Effector memory CD8-positive, alpha-beta T cell (primary cell): Measurements from ENCODE around the gene SIL1.
"Not testable (repeated sequence)": the region's sequence is repeated elsewhere in the genome, so short reads cannot be mapped to it uniquely, and the experiment has no call there.

Experiments
- ATAC-seq: fragments of 150-1000 bp; cut with Tn5 transposase; replicated peaks from 2 replicates; pipeline ENCODE4 v1.10.0; 2021; ENCODE audit warnings: mild to moderate bottlenecking, moderate library complexity
- DNase-seq, 3 experiments: peaks; one replicate each; pipeline ENCODE4 v3.0.0; 2021
- H3K27ac Mint-ChIP-seq, 2 donors: one replicate each; pipeline ENCODE4 v1.8.0; 2022; ENCODE audit warnings: mild to moderate bottlenecking in 2 of 2, mixed read lengths in 2 of 2, moderate library complexity in 2 of 2
- H3K27me3 Mint-ChIP-seq, 2 donors: one replicate each; pipeline ENCODE4 v1.8.0; 2022; ENCODE audit warnings: mixed read lengths in 2 of 2
- H3K36me3 Mint-ChIP-seq: one replicate; pipeline ENCODE4 v1.8.0; 2022; ENCODE audit warnings: mild to moderate bottlenecking, moderate library complexity, mixed read lengths; ENCODE audit not compliant: insufficient read depth
- H3K4me1 Mint-ChIP-seq, 2 donors: one replicate each; pipeline ENCODE4 v1.8.0; 2022; ENCODE audit warnings: low read depth in 2 of 2, mixed read lengths in 2 of 2
- H3K4me3 Mint-ChIP-seq, 2 donors: one replicate each; pipeline ENCODE4 v1.8.0; 2022; ENCODE audit warnings: mild to moderate bottlenecking in 2 of 2, mixed read lengths in 2 of 2, moderate library complexity in 2 of 2
- H3K9me3 Mint-ChIP-seq, 2 donors: one replicate each; pipeline ENCODE4 v1.8.0; 2022; ENCODE audit warnings: mixed read lengths in 2 of 2

Gene SIL1

GRCh38 chr5:138932171-138932810, 265.9 kb downstream of the SIL1 start:
- Mint-ChIP-seq H3K27me3 (no peaks in the 10 kb centered on the region), H3K27ac (peak overlapping the region in 1 of 2 donors; percentile 22), H3K36me3 (peaks cover 12% of the 10 kb centered on the region), H3K4me1 (no peaks in the 10 kb centered on the region), H3K9me3 (no peaks in the 10 kb centered on the region), H3K4me3 (no peak overlapping the region)
- no peak for ATAC-seq
- DNase-seq, result no peak

- ATAC-seq (no peak), DNase-seq (no peak)
- peaks cover 15% of the 10 kb centered on the region for H3K36me3 Mint-ChIP-seq
- H3K4me1 Mint-ChIP-seq, result no peaks in the 10 kb centered on the region
- no peaks in the 10 kb centered on the region for H3K27me3 Mint-ChIP-seq
- H3K4me3 Mint-ChIP-seq, result no peak overlapping the region
- no peaks in the 10 kb centered on the region for H3K9me3 Mint-ChIP-seq
- no peak overlapping the region for H3K27ac Mint-ChIP-seq
Observed at GRCh38 chr5:138930371-138931097, 267.6 kb downstream of the SIL1 start.

GRCh38 chr5:138929571-138929955, 268.6 kb downstream of the SIL1 start:
- Mint-ChIP-seq H3K4me1 (no peaks in the 10 kb centered on the region), H3K9me3 (no peaks in the 10 kb centered on the region), H3K36me3 (peaks cover 14% of the 10 kb centered on the region), H3K27me3 (no peaks in the 10 kb centered on the region), H3K4me3 (no peak overlapping the region), H3K27ac (no peak overlapping the region)
- DNase-seq (no peak), ATAC-seq (no peak)

- Mint-ChIP-seq H3K4me3 (no peak overlapping the region), H3K27ac (no peak overlapping the region), H3K36me3 (peaks cover 18% of the 10 kb centered on the region), H3K27me3 (no peaks in the 10 kb centered on the region), H3K4me1 (no peaks in the 10 kb centered on the region), H3K9me3 (no peaks in the 10 kb centered on the region)
- no peak for DNase-seq
- ATAC-seq, result no peak
Observed at GRCh38 chr5:138927979-138928378, 270.2 kb downstream of the SIL1 start.

- no peak for ATAC-seq
Observed at GRCh38 chr5:138927544-138927943, 270.6 kb downstream of the SIL1 start.

GRCh38 chr5:138926688-138927448, 271.3 kb downstream of the SIL1 start:
- H3K36me3 Mint-ChIP-seq, result peaks cover 18% of the 10 kb centered on the region
- DNase-seq, result no peak
- no peaks in the 10 kb centered on the region for H3K4me1 Mint-ChIP-seq
- H3K9me3 Mint-ChIP-seq, result no peaks in the 10 kb centered on the region
- no peak overlapping the region for H3K4me3 Mint-ChIP-seq
- H3K27ac Mint-ChIP-seq, result no peak overlapping the region
- H3K27me3 Mint-ChIP-seq, result no peaks in the 10 kb centered on the region
- no peak for ATAC-seq

More at GRCh38 chr5:138927544-138927943, 270.6 kb downstream of the SIL1 start:
- Mint-ChIP-seq H3K4me3 (no peak overlapping the region), H3K4me1 (no peaks in the 10 kb centered on the region), H3K27me3 (no peaks in the 10 kb centered on the region), H3K27ac (no peak overlapping the region), H3K36me3 (peaks cover 18% of the 10 kb centered on the region), H3K9me3 (no peaks in the 10 kb centered on the region)
- DNase-seq, result no peak

- Mint-ChIP-seq H3K4me1 (no peaks in the 10 kb centered on the region), H3K36me3 (peaks cover 18% of the 10 kb centered on the region), H3K27ac (no peak overlapping the region), H3K27me3 (no peaks in the 10 kb centered on the region), H3K9me3 (no peaks in the 10 kb centered on the region), H3K4me3 (no peak overlapping the region)
- DNase-seq, result no peak
- no peak for ATAC-seq
Observed at GRCh38 chr5:138926257-138926656, 271.9 kb downstream of the SIL1 start.

- Mint-ChIP-seq H3K4me3 (no peak overlapping the region), H3K4me1 (no peaks in the 10 kb centered on the region), H3K36me3 (peaks cover 14% of the 10 kb centered on the region), H3K27me3 (no peaks in the 10 kb centered on the region), H3K9me3 (no peaks in the 10 kb centered on the region), H3K27ac (no peak overlapping the region)
- DNase-seq, result no peak
- ATAC-seq, result no peak
Observed at GRCh38 chr5:138925090-138925635, 273.0 kb downstream of the SIL1 start.

- Mint-ChIP-seq H3K27ac (no peak overlapping the region), H3K4me3 (no peak overlapping the region)
Observed at GRCh38 chr5:138922494-138922893, 275.7 kb downstream of the SIL1 start.

GRCh38 chr5:138921362-138921761, 276.8 kb downstream of the SIL1 start:
- not testable (repeated sequence) for H3K27ac Mint-ChIP-seq, H3K27me3 Mint-ChIP-seq, H3K9me3 Mint-ChIP-seq, ATAC-seq, H3K4me1 Mint-ChIP-seq, H3K36me3 Mint-ChIP-seq, H3K4me3 Mint-ChIP-seq, DNase-seq

More at GRCh38 chr5:138922494-138922893, 275.7 kb downstream of the SIL1 start:
- Mint-ChIP-seq H3K36me3 (peaks cover 12% of the 10 kb centered on the region), H3K4me1 (no peaks in the 10 kb centered on the region), H3K27me3 (no peaks in the 10 kb centered on the region), H3K9me3 (no peaks in the 10 kb centered on the region)
- no peak for DNase-seq
- ATAC-seq, result no peak

GRCh38 chr5:138920181-138920580, 278.0 kb downstream of the SIL1 start:
- Mint-ChIP-seq H3K27me3 (no peaks in the 10 kb centered on the region), H3K4me3 (no peak overlapping the region), H3K9me3 (no peaks in the 10 kb centered on the region), H3K4me1 (no peaks in the 10 kb centered on the region), H3K27ac (no peak overlapping the region), H3K36me3 (peaks cover 7% of the 10 kb centered on the region)
- DNase-seq (no peak), ATAC-seq (no peak)

- no peak for ATAC-seq
- no peaks in the 10 kb centered on the region for H3K9me3 Mint-ChIP-seq
Observed at GRCh38 chr5:138918686-138919085, 279.5 kb downstream of the SIL1 start.

GRCh38 chr5:138914338-138914737, 283.8 kb downstream of the SIL1 start:
- H3K36me3 Mint-ChIP-seq, result peaks cover 2% of the 10 kb centered on the region
- H3K4me1 Mint-ChIP-seq, result no peaks in the 10 kb centered on the region
- DNase-seq, result no peak
- H3K27ac Mint-ChIP-seq, result no peak overlapping the region
- no peaks in the 10 kb centered on the region for H3K27me3 Mint-ChIP-seq
- H3K4me3 Mint-ChIP-seq, result no peak overlapping the region
- no peak for ATAC-seq
- no peaks in the 10 kb centered on the region for H3K9me3 Mint-ChIP-seq

More at GRCh38 chr5:138918686-138919085, 279.5 kb downstream of the SIL1 start:
- DNase-seq, result no peak
- Mint-ChIP-seq H3K27ac (no peak overlapping the region), H3K27me3 (no peaks in the 10 kb centered on the region), H3K4me3 (no peak overlapping the region), H3K36me3 (peaks cover 2% of the 10 kb centered on the region), H3K4me1 (no peaks in the 10 kb centered on the region)
